Muscle layer of duodenum (tissue), 2 donors: Measurements from ENCODE around the gene HMG20A.

Experiments
- H3K27ac ChIP-seq: one replicate; pipeline ENCODE4 v1.7.0; 2013; ENCODE audit warnings: mild to moderate bottlenecking, low read length
- H3K27me3 ChIP-seq: one replicate; pipeline ENCODE4 v1.7.0; 2013; ENCODE audit warnings: low read depth, mild to moderate bottlenecking, control low read depth, low read length
- H3K36me3 ChIP-seq, 2 donors: one replicate each; pipeline ENCODE4 v1.7.0; 2013; ENCODE audit warnings: low read length in 2 of 2, control low read depth in 1 of 2, mild to moderate bottlenecking in 1 of 2; ENCODE audit not compliant: insufficient read depth in 2 of 2, control insufficient read depth in 1 of 2
- H3K4me1 ChIP-seq, 2 donors: one replicate each; pipeline ENCODE4 v1.7.0; 2013; ENCODE audit warnings: low read length in 2 of 2, mild to moderate bottlenecking in 2 of 2, control low read depth in 1 of 2, moderate library complexity in 1 of 2; ENCODE audit not compliant: insufficient read depth in 2 of 2, control insufficient read depth in 1 of 2
- H3K4me3 ChIP-seq, 2 donors: one replicate each; pipeline ENCODE4 v1.7.0; 2013; ENCODE audit warnings: low read length in 2 of 2, low read depth in 1 of 2, mild to moderate bottlenecking in 1 of 2
- H3K9me3 ChIP-seq, 2 donors: one replicate each; pipeline ENCODE4 v1.7.0; 2013; ENCODE audit warnings: low read length in 2 of 2, control low read depth in 1 of 2, mild to moderate bottlenecking in 1 of 2; ENCODE audit not compliant: control insufficient read depth in 1 of 2
- donor health status: healthy.

HMG20A gene

GRCh38 chr15:77437264-77437663, 16.6 kb downstream of the HMG20A start:
- Histone ChIP-seq H3K4me3 (no peak overlapping the region), H3K9me3 (no peaks in the 10 kb centered on the region), H3K27ac (no peak overlapping the region), H3K36me3 (no peaks in the 10 kb centered on the region), H3K4me1 (peaks cover 0 to 18% of the 10 kb centered on the region in 2 donors), H3K27me3 (no peaks in the 10 kb centered on the region)

GRCh38 chr15:77440378-77440999, 19.8 kb downstream of the HMG20A start:
- Histone ChIP-seq H3K27me3 (no peaks in the 10 kb centered on the region), H3K36me3 (no peaks in the 10 kb centered on the region), H3K27ac (no peak overlapping the region), H3K4me1 (peaks cover 7 to 28% of the 10 kb centered on the region in 2 donors), H3K4me3 (no peak overlapping the region), H3K9me3 (no peaks in the 10 kb centered on the region)

DNA sequence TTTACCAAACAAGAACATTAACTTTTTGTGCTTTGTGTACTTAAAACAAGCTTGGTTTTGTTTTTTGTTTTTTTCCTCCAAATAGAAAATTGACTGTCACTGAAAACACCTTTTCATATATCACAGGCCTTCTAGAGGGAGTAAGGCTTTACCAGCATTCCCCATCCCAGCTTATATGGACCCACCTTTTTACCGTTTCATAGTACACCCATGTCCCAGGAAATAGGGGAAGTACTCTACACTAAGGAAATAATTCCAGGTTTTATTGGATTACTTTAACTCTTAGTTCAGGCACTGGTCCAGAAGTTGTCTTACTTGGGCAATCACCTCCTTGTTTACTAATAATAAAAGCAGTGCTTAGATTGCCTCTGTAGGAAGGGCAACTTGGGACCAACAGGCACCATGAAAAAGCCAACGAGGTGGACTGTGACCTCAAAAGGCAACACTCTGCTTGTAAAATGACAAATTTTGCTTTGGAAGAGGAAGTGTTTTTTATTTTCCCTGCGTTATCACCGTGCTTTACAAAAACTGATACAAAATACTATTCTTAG, 26.2 kb downstream of the HMG20A start:
- H3K27ac ChIP-seq, result no peak overlapping the region
- no peak overlapping the region for H3K4me3 ChIP-seq
- no peaks in the 10 kb centered on the region for H3K9me3 ChIP-seq
- no peaks in the 10 kb centered on the region for H3K27me3 ChIP-seq
- H3K4me1 ChIP-seq, result peaks cover 7 to 13% of the 10 kb centered on the region in 2 donors
- H3K36me3 ChIP-seq, result no peaks in the 10 kb centered on the region

DNA sequence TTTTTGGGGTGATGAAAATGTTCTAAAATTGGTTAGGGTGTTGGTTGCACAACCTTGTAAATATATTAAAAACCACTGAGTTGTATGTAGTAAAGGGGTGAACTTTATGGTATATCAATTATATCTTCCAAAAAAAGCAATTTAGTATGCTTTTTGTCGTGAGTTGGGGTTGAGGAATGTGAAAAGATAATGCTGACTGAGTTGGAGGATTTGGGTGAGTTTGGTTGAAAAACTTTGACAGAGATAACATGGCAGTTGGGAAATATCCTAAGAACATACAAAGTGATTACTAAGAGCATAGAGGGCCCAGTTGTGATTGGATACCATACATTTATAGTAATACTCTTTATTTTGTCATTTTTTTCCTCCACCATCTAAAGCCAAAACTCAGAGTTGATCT, 33.6 kb downstream of the HMG20A start:
- Histone ChIP-seq H3K27me3 (no peaks in the 10 kb centered on the region), H3K27ac (no peak overlapping the region), H3K4me3 (no peak overlapping the region), H3K9me3 (no peaks in the 10 kb centered on the region), H3K36me3 (peaks cover 0 to 8% of the 10 kb centered on the region in 2 donors), H3K4me1 (peaks cover 16 to 29% of the 10 kb centered on the region in 2 donors)

- Histone ChIP-seq H3K9me3 (no peaks in the 10 kb centered on the region), H3K4me3 (no peak overlapping the region), H3K36me3 (peaks cover 0 to 12% of the 10 kb centered on the region in 2 donors), H3K27ac (no peak overlapping the region), H3K27me3 (no peaks in the 10 kb centered on the region), H3K4me1 (peaks cover 16 to 29% of the 10 kb centered on the region in 2 donors)
These were observed 34.3 kb downstream of the HMG20A start for GRCh38 chr15:77454951-77455350.

GRCh38 chr15:77455696-77456321, 35.1 kb downstream of the HMG20A start:
- peaks cover 0 to 12% of the 10 kb centered on the region in 2 donors for H3K36me3 ChIP-seq
- no peak overlapping the region for H3K4me3 ChIP-seq
- peak overlapping the region; percentile 47 for H3K27ac ChIP-seq
- no peaks in the 10 kb centered on the region for H3K27me3 ChIP-seq
- H3K9me3 ChIP-seq, result no peaks in the 10 kb centered on the region
- H3K4me1 ChIP-seq, result peaks cover 16 to 29% of the 10 kb centered on the region in 2 donors

- H3K36me3 ChIP-seq, result peaks cover 0 to 12% of the 10 kb centered on the region in 2 donors
- no peaks in the 10 kb centered on the region for H3K9me3 ChIP-seq
- H3K4me1 ChIP-seq, result peaks cover 16 to 29% of the 10 kb centered on the region in 2 donors
- no peak overlapping the region for H3K27ac ChIP-seq
- no peaks in the 10 kb centered on the region for H3K27me3 ChIP-seq
- H3K4me3 ChIP-seq, result no peak overlapping the region
These were observed 36.1 kb downstream of the HMG20A start for GRCh38 chr15:77456746-77457145.

- Histone ChIP-seq H3K27ac (no peak overlapping the region), H3K9me3 (no peaks in the 10 kb centered on the region), H3K4me3 (no peak overlapping the region), H3K4me1 (peaks cover 16 to 29% of the 10 kb centered on the region in 2 donors), H3K27me3 (no peaks in the 10 kb centered on the region), H3K36me3 (peaks cover 0 to 12% of the 10 kb centered on the region in 2 donors)
These were observed 36.7 kb downstream of the HMG20A start for GRCh38 chr15:77457191-77457904.

DNA sequence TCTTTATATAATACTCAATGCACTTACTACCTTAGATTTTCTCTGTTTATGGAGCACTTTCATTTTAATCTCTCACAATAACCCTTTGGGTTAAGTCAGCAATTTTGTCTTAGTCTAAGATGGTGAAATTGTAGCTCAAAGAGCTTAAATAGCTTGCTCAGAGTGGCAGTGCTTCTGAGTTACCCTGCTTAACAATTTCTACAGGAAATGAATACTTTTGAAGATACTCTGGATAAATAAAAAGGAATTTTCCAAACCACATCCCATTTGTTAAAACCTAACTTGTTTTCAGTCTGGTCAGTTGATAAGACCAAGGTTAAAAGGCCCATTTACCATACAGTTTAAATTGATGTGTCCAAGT, 37.2 kb downstream of the HMG20A start:
- H3K27me3 ChIP-seq, result no peaks in the 10 kb centered on the region
- peaks cover 0 to 12% of the 10 kb centered on the region in 2 donors for H3K36me3 ChIP-seq
- no peaks in the 10 kb centered on the region for H3K9me3 ChIP-seq
- no peak overlapping the region for H3K4me3 ChIP-seq
- peak overlapping the region; percentile 9 for H3K27ac ChIP-seq
- peaks cover 16 to 29% of the 10 kb centered on the region in 2 donors for H3K4me1 ChIP-seq

- no peak overlapping the region for H3K4me3 ChIP-seq
- H3K36me3 ChIP-seq, result peaks cover 0 to 16% of the 10 kb centered on the region in 2 donors
- H3K27ac ChIP-seq, result no peak overlapping the region
- H3K27me3 ChIP-seq, result no peaks in the 10 kb centered on the region
- H3K9me3 ChIP-seq, result no peaks in the 10 kb centered on the region
- peaks cover 16 to 29% of the 10 kb centered on the region in 2 donors for H3K4me1 ChIP-seq
These were observed 38.3 kb downstream of the HMG20A start for GRCh38 chr15:77459031-77459430.

DNA sequence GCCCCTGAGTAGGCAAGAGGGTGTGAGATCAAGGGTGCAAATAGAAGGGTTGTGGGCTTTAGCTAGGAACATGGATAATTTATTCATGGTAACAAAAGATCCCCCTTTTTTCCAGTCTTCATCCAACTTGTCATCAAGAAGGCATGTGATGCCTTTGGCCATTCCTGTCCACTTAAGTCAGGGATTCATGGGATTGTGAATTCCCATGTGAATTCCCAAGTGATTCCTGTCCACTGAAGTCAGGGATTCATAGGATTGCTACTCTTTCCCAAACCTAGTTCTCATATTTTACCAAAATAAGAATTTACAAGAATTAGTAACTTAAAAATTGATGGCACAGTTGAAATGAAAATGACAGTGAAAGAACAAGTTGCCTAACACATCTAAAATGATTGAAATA, 40.8 kb downstream of the HMG20A start:
- Histone ChIP-seq H3K27me3 (no peaks in the 10 kb centered on the region), H3K4me1 (peaks cover 16 to 18% of the 10 kb centered on the region in 2 donors), H3K9me3 (no peaks in the 10 kb centered on the region), H3K27ac (no peak overlapping the region), H3K4me3 (no peak overlapping the region), H3K36me3 (peaks cover 0 to 24% of the 10 kb centered on the region in 2 donors)
